H1 (cell line): ENCODE measurements around the gene ZNF407.

Experiments used
- CTCF ChIP-seq, 3 experiments: IDR thresholded peaks; 1 replicate in 2 of 3; 2 replicates in 1 of 3; pipeline versions ENCODE4 v1.5.1 to v1.6.1; 2011; ENCODE audit warnings: low read length in 3 of 3, mild to moderate bottlenecking in 3 of 3, inconsistent platforms in 2 of 3, low read depth in 1 of 3, moderate library complexity in 1 of 3; ENCODE audit not compliant: insufficient read depth in 1 of 3; ENCODE audit errors: control extremely low read depth in 1 of 3
- POLR2A ChIP-seq, 2 experiments: IDR thresholded peaks; 1 replicate in 1 of 2; 2 replicates in 1 of 2; pipeline ENCODE4 v1.6.1; 2011; ENCODE audit warnings: low read depth in 2 of 2, low read length in 2 of 2, mild to moderate bottlenecking in 2 of 2; ENCODE audit errors: control extremely low read depth in 1 of 2
- USF2 ChIP-seq: IDR thresholded peaks from 2 replicates; pipeline ENCODE4 v1.6.1; 2011; ENCODE audit warnings: low read length, improper control_type of control experiment
- YY1 ChIP-seq: IDR thresholded peaks from 2 replicates; pipeline ENCODE4 v1.6.1; 2011; ENCODE audit warnings: low read depth, mild to moderate bottlenecking, low read length

- TF ChIP-seq YY1 (no peak), CTCF (IDR thresholded peaks at IDR 0.05; ENCODE audit: control extremely low read depth in 1 of 3, insufficient read depth in 1 of 3, low read depth in 1 of 3, low read length in 3 of 3) (no peak), USF2 (no peak), POLR2A (IDR thresholded peaks at IDR 0.05; ENCODE audit: control extremely low read depth in 1 of 2, low read depth in 2 of 2, low read length in 2 of 2) (no peak)
Observed at GRCh38 chr18:74556126-74556525, 41.5 kb upstream of the ZNF407 start.
